SU-DHL-6 (cell line): Measurements from ENCODE around the gene FRAT1.

Experiments
- H2AFZ ChIP-seq: fragments of 200-600 bp; sonication (generic); 2 replicates; pipeline ENCODE4 v1.6.1; 2014; ENCODE audit warnings: low read depth, mild to moderate bottlenecking, moderate library complexity, mixed read lengths, antibody characterized with exemption, low read length; ENCODE audit not compliant: severe bottlenecking
- H3F3A ChIP-seq: fragments of 200-600 bp; shearing (Covaris generic); 2 replicates; pipeline ENCODE4 v1.6.0; 2016; ENCODE audit warnings: antibody characterized with exemption, mild to moderate bottlenecking; ENCODE audit not compliant: insufficient read depth
- H3K27ac ChIP-seq: fragments of 200-600 bp; sonication (generic); 2 replicates; pipeline ENCODE4 v1.5.1; 2016; ENCODE audit warnings: low read depth, mild to moderate bottlenecking, low read length, moderate library complexity, mixed read lengths
- H3K27me3 ChIP-seq: fragments of 200-600 bp; sonication (generic), shearing (Covaris generic); 2 replicates; pipeline ENCODE4 v1.6.0; 2014; ENCODE audit warnings: mild to moderate bottlenecking, low read length
- H3K36me3 ChIP-seq: fragments of 200-600 bp; sonication (generic); 2 replicates; pipeline ENCODE4 v1.6.1; 2014; ENCODE audit warnings: mild to moderate bottlenecking, low read length, mixed read lengths
- H3K4me2 ChIP-seq: fragments of 300-600, 200-600 bp; shearing (Covaris generic), sonication (generic); 2 replicates; pipeline ENCODE4 v1.6.0; 2014; ENCODE audit warnings: low read length, low read depth, mild to moderate bottlenecking; ENCODE audit not compliant: poor library complexity, severe bottlenecking
- H3K4me3 ChIP-seq: fragments of 200-600 bp; sonication (generic); 2 replicates; pipeline ENCODE4 v1.5.1; 2014; ENCODE audit warnings: antibody characterized with exemption, low read length, mild to moderate bottlenecking, mixed read lengths; ENCODE audit not compliant: insufficient read depth, poor library complexity, severe bottlenecking
- H3K79me2 ChIP-seq: fragments of 200-600 bp; sonication (generic); 2 replicates; pipeline ENCODE4 v1.6.1; 2014; ENCODE audit warnings: mild to moderate bottlenecking, low read length, moderate library complexity; ENCODE audit not compliant: insufficient read depth
- H3K9ac ChIP-seq: fragments of 200-600 bp; sonication (generic); 2 replicates; pipeline ENCODE4 v1.7.0; 2014; ENCODE audit warnings: mild to moderate bottlenecking, low read length
- H3K9me2 ChIP-seq: fragments of 200-600 bp; sonication (generic); replicated peaks from 2 replicates; pipeline ENCODE4 v1.6.1; 2014; ENCODE audit warnings: low read length; ENCODE audit not compliant: insufficient read depth
- H3K9me3 ChIP-seq: fragments of 200-600 bp; sonication (generic); 2 replicates; pipeline ENCODE4 v1.6.1; 2014; ENCODE audit warnings: low read length, mixed read lengths; ENCODE audit not compliant: insufficient read depth
- H4K20me1 ChIP-seq: fragments of 200-600 bp; sonication (generic); 2 replicates; pipeline ENCODE4 v1.6.1; 2014; ENCODE audit warnings: low read depth, mild to moderate bottlenecking, antibody characterized with exemption, low read length, moderate library complexity, mixed read lengths
- CTCF ChIP-seq: fragments of 200-600 bp; sonication (generic); IDR thresholded peaks from one replicate; pipeline ENCODE4 v1.5.1; 2017; ENCODE audit warnings: antibody characterized with exemption, mild to moderate bottlenecking, low read length, moderate library complexity; ENCODE audit not compliant: insufficient read depth, poor library complexity, severe bottlenecking
- EZH2phosphoT487 ChIP-seq: fragments of 200-600 bp; sonication (generic), shearing (Covaris generic); conservative IDR thresholded peaks from 2 replicates; pipeline ENCODE4 v1.6.1; 2018; ENCODE audit warnings: mild to moderate bottlenecking, antibody characterized with exemption, low read length, moderate library complexity, mixed read lengths

The FRAT1 gene

DNA sequence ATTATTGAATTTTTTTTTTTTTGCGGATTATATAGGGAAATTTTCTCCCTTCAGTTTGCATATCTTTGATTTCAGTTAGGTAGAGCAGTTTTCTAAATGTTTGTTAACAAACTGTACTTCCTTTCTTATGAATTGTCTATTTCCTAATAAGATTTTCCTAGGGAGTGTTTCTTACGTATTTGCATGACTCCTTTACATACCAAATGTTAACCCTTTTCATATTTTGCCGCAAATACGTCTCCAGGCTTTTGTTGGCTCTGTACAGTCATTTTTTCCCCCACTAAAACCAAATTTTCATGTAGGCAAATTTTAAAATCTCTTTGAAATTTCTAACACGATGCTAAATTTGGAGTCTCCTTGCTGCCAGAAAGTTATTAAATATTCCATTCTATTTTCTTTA is 17.4 kb downstream of the FRAT1 start:
- TF ChIP-seq EZH2phosphoT487 (no peak), CTCF (no peak)
- Histone ChIP-seq H3K36me3 (no peaks in the 10 kb centered on the region), H2AFZ (no peak overlapping the region), H3K79me2 (no peaks in the 10 kb centered on the region), H3K9ac (no peak overlapping the region), H3K9me3 (no peaks in the 10 kb centered on the region), H3K4me3 (no peak overlapping the region), H3K4me2 (no peak overlapping the region), H3K27me3 (no peaks in the 10 kb centered on the region), H3F3A (peaks cover 11% of the 10 kb centered on the region; the same call in 1 of the 2 replicates), H3K9me2 (no peaks in the 10 kb centered on the region), H3K27ac (no peak overlapping the region), H4K20me1 (no peaks in the 10 kb centered on the region)

- Histone ChIP-seq H3K4me3 (no peak overlapping the region), H2AFZ (no peak overlapping the region), H4K20me1 (no peaks in the 10 kb centered on the region), H3K9me2 (no peaks in the 10 kb centered on the region), H3K27me3 (no peaks in the 10 kb centered on the region), H3K4me2 (no peak overlapping the region), H3K9me3 (no peaks in the 10 kb centered on the region), H3K9ac (no peak overlapping the region), H3K79me2 (no peaks in the 10 kb centered on the region), H3K27ac (no peak overlapping the region), H3K36me3 (no peaks in the 10 kb centered on the region), H3F3A (peaks cover 11% of the 10 kb centered on the region; the same call in 1 of the 2 replicates)
- no peak for TF ChIP-seq CTCF
- no peak for TF ChIP-seq EZH2phosphoT487
Measured at GRCh38 chr10:97336942-97337831, 18.1 kb downstream of the FRAT1 start.

GRCh38 chr10:97338041-97338440 is 19.0 kb downstream of the FRAT1 start:
- H2AFZ ChIP-seq, result no peak overlapping the region
- no peak overlapping the region for H3K9ac ChIP-seq
- TF ChIP-seq CTCF (no peak), EZH2phosphoT487 (no peak)
- no peaks in the 10 kb centered on the region for H3K36me3 ChIP-seq
- H3K9me2 ChIP-seq, result no peaks in the 10 kb centered on the region
- no peak overlapping the region for H3K27ac ChIP-seq
- no peaks in the 10 kb centered on the region for H4K20me1 ChIP-seq
- no peaks in the 10 kb centered on the region for H3K9me3 ChIP-seq
- no peaks in the 10 kb centered on the region for H3K27me3 ChIP-seq
- H3K79me2 ChIP-seq, result no peaks in the 10 kb centered on the region
- H3F3A ChIP-seq, result peaks cover 11% of the 10 kb centered on the region; the same call in 1 of the 2 replicates
- no peak overlapping the region for H3K4me2 ChIP-seq
- H3K4me3 ChIP-seq, result no peak overlapping the region
